GM21360 (cell line): ENCODE data around the gene ARGFX.
A peak's percentile ranks its signal among the peaks of the same experiment; 100 is the strongest.
"Not testable (repeated sequence)": the region's sequence is repeated elsewhere in the genome, so short reads cannot be mapped to it uniquely, and the experiment has no call there.

ENCODE experiments used
- ATAC-seq: cut with Tn5 transposase; IDR thresholded peaks from one replicate; pipeline ENCODE4 v1.9.1; 2021; ENCODE audit warnings: mild to moderate bottlenecking, moderate library complexity; ENCODE audit not compliant: unreplicated experiment

The ARGFX gene

DNA sequence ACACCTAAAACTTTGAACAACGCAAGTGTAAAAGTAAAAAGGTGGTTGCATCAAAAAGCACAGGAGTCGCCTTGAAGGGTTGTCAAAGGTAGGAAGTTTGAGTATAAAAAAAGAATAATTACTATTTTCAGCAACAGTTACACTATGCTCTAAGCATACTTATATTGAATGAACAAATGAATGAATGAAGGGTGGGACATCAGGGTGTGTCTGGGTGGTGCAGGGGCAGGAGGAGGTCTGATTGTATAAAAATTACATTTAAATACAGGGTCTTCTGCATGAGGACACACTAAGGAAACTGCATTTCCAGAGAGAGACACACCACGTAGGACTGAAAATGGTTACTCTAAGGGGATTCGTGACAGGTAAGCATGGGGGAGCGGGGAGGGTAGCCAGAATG is at the start of gene ARGFX:
Gene ARGFX (plus strand): TSS at position 301 of the 400 bp plus-strand sequence. CDS start 2,765 bp downstream, outside the sequence.
- no peak for ATAC-seq

DNA sequence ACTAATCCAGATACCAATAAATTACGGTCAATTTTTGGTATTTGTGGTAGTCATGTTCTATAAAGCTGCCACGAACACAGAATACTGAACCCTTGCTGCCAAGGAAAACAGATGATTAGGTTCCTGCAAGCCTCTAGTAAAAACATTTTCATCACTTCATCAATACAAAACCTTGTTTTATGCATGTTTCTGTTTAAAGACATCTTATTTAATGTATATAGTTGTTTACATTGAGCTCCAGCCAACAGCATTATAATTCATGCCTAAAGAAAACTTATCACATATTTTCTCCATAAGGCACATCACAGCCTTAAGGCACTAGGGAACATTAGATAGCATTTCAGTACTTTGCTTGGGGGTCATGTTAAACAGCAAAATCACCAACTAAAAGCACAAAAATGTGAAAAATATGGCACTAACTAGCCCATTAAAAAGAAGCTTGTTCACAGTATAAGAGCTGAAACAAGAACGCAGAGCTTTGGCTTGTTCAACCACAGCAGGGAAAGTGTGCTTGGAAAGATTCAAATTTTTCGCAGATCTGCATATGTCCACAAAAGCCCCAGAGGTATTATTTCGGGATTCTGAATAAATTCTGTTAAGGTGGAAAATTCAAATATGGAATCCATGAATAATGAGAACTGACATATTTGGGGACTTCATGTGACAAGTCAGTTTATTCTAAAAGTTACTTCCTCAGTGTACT is 49.6 kb upstream of the ARGFX start:
- ATAC-seq: no peak

DNA sequence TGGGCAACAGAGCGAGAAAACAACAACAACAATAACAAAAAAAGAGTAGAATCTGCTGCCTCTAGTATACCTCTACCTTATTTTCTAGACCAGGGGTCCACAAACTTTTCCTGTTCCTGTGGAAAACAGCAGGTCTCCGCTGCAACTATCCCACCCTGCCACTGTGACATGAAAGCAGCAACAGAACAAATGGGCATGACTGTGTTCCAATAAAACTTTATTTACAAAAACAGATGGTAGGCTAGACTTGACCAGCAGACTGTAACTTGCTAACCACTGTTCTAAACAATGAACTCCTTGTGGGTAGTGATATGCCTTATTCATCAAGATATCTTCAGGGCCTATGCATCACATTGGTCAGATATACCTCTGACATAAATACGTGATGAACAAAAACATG is 47.2 kb upstream of the ARGFX start:
- ATAC-seq: no peak

DNA sequence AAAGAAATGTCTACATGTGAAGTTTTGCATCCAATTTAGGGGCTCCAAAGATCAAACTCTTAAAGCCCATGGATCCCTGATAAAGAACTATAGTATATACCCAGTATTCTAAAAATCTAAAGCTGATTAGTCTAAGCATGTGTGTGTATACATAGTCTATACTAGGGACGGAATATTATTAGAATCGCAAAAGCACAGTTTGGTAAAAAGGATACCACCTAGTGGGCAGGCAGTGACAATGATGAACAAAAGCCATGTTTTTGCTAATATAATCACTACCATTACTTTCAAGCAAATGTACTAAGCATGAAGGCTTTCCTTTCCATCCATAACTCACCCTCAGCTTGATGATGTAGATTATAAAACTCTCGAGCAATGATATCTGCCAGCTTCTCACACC is 38.4 kb upstream of the ARGFX start:
- ATAC-seq: no peak

- no peak for ATAC-seq
Observed at GRCh38 chr3:121531269-121531668, 36.5 kb upstream of the ARGFX start.

- ATAC-seq: no peak
Observed at GRCh38 chr3:121542924-121543323, 24.8 kb upstream of the ARGFX start.

GRCh38 chr3:121545049-121545573 is 22.6 kb upstream of the ARGFX start:
- peak; percentile 17 for ATAC-seq

- ATAC-seq: peak; percentile 73
Observed at GRCh38 chr3:121545574-121546455, 21.9 kb upstream of the ARGFX start, which contains the start of gene POLQ. TSS of gene POLQ (minus strand) at chr3:121545988. CDS start at chr3:121545877, 111 bp downstream.

DNA sequence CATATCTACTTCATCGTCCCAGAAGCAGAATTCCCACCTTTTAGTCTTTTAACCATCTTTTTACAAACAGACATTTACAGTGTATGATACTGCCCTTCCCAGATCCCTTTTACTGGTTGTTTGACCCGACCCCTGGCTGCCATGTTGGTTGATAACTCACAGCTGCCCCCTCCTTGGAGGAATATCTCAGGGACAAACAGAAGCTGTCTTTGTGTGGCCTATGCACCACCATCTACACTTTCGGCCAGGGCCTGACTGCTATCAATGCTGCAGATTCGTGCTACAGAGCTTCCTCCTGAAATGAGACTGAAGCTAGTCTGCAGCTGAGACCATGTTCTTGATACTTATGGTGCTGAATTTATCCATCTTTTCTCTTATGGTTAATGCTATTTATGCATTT is 15.4 kb upstream of the ARGFX start:
- ATAC-seq: no peak

- ATAC-seq: no peak
Observed at GRCh38 chr3:121552797-121553196, 15.0 kb upstream of the ARGFX start.

DNA sequence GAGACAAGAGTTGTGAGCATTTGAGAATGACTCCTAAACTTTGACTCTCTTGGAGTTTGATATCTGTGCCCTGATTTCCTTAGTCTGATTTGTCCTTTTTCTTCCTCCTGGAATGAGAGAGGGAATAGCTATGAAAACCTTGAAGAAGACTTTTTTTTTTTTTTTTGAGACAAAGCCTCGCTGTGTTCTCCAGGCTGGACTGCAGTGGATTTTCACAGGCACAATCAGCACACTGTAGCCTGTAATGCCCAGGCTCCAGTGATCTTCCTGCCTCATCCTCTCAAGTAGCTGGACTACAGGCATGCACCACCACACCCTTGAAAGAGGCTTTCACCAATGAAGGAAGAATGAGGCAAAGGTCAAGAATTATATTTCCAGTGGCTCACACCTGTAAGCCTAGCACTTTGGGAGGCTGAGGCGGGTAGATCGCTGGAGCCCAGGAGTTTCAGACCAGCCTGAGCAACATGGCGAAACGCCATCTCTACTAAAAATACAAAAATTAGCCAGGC is 10.3 kb upstream of the ARGFX start:
- ATAC-seq: no peak

- no peak for ATAC-seq
Observed at GRCh38 chr3:121562148-121562547, 5.6 kb upstream of the ARGFX start.

DNA sequence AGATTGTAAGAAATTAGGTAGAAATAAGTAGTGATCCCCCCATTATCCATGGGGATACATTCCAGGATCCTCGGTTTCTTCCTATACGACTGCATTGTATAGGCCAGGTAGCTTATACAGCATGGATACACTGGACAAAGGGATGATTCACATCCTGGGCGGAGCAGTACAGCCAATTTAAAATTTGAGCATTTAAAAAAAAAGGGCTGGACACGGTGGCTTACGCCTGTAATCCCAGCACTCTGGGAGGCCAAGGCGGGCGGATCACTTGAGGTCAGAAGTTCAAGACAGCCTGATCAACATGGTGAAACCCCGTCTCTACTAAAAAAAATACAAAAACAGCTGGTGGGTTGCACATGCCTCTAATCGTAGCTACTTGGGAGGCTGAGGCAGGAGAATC is 976 bp upstream of the ARGFX start:
- no peak for ATAC-seq

DNA sequence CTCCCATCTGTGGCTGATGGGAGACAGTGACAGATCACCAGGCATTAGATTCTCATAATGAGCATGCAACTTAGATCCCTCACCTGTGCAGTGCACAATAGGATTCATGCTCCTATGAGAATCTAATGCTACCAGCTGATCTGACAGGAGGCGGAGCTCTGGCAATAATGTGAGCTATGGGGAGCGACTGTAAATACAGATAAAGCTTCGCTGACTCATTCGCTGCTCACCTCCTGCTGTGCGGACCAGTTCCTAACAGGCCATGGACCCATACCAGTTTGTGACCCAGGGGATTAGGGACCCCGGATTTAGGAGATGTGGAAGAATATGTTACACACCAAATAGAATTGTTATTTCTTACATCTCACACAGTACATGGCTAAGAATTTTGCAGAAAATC is 6.7 kb downstream of the ARGFX start:
- no peak for ATAC-seq

DNA sequence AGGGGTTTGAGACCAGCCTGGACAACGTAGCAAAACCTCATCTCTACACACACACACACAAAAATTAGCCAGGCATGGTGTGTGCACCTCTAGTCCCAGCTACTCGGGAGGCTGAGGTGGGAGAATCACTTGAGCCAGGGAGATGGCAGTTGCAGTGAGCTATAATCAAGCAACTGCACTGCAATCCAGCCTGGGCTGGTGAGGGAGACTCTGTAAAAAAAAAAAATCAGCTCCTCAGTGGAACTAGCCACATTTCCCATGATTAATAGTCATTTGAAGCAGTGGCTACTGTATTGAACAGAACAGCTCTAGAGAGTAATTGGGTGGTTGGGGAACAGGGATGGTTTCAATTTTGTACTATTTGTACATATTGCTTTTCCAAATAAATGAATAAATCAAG is 13.9 kb downstream of the ARGFX start:
- ATAC-seq: no peak

DNA sequence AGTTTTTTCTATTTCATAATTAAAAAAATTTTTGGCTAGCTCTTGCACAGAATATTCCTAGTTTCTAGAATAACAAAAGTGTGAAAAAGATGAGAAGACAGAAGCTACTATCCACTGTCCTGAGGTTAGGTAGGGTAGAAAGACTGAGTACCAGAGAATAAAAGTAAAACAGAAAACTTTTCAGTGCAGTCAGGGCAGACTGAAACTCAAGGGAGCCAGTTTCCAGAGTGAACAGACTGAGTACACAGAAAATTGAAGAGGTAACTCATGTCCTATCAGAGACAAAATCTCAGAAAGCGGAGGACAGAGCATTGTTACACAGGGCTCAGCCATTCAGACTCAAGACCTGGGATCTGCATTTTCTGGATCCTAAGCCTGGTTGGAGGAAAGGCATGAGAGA is 16.7 kb downstream of the ARGFX start:
- ATAC-seq: no peak

DNA sequence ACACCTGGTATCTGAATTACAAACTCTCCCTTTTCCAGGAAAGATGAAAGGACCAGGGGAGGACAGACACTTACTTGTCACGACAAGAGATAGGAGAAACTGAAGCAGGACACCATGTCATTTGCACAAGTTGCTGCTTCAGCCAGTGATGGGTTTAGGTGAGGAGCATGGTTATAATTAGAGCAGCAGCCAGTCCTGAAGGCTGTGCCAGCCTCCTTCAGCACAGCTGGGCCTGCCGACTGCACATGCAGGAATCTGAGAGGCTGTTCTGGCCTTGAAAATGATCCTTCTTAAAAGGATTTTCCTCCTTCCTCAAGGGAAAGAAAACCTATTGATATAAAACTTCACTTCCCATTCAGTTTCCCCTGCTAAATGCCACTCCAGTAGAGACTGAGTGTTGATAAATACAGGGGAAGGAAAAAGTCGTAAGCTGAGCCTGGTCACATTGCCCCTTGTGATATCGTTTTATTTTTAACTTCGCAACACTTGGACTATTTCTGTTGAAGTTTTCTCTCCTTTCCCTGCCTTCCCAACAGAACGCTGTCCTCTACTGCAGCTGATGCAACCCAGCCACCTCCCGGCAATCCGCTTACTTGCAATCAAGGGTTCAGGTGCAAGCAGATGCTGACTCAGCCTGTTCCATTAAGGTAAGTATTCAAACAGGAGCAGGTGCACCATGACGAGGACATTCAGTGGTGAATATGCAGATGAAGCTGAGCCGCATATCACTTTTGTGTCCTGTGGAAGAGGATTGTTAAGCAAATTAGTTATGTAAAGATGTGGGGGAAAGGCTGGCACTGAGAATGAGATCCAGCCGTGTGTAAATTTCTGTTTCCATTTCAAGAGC is 25.3 kb downstream of the ARGFX start, which contains the start of gene FBXO40:
Gene FBXO40 (plus strand): TSS at position 524 of the 847 bp plus-strand sequence. CDS start 27,197 bp downstream, outside the sequence.
- ATAC-seq: no peak

- not testable (repeated sequence) for ATAC-seq
Observed at GRCh38 chr3:121593806-121594205, 26.1 kb downstream of the ARGFX start.

- ATAC-seq: no peak
Observed at GRCh38 chr3:121594850-121595249, 27.1 kb downstream of the ARGFX start.

DNA sequence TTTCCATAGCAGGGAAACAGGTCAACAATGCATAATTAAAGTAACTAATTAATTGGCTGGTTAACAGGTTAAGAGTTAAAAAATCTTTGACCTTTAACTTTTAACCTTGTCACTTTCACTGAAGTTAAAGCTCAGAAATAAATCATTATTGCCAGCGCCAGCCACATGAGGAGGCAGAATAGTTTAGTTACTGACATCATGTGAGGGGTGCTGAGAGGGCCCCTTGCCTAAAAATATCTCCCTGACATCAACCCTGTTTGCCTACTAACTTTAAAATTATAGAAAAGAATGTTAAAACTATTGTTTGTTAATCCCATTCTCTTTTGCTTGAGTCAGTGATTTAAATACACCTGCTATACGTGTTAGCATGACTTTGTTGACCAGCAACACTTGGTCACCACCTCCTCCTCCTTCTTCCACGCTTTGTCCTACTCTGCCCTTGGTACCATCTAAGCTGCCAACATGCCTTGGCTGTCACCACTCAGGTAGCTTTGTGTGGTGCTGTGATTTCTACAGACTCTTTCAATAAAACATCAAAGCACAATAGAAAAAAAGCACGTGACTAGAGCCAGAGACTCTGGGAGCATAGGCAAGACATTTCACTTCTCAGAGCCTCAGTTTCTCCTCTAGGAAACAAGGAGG is 28.1 kb downstream of the ARGFX start:
- ATAC-seq: no peak
